LNCaP clone FGC (cell line): Measurements from ENCODE around the gene ACTN3.

Source experiments
- DNase-seq: peaks from one replicate; pipeline ENCODE4 v3.0.0-alpha.2; 2011; ENCODE audit warnings: low read depth
- H3K4me3 ChIP-seq: 2 replicates; pipeline ENCODE4 v1.5.1; 2011; ENCODE audit warnings: mild to moderate bottlenecking, low read depth, low read length, control low read depth
- CTCF ChIP-seq: IDR thresholded peaks from 2 replicates; pipeline ENCODE4 v1.5.1; 2012; ENCODE audit warnings: mild to moderate bottlenecking; ENCODE audit not compliant: control insufficient read depth, insufficient read depth; ENCODE audit errors: extremely low read depth

ACTN3 gene

DNA sequence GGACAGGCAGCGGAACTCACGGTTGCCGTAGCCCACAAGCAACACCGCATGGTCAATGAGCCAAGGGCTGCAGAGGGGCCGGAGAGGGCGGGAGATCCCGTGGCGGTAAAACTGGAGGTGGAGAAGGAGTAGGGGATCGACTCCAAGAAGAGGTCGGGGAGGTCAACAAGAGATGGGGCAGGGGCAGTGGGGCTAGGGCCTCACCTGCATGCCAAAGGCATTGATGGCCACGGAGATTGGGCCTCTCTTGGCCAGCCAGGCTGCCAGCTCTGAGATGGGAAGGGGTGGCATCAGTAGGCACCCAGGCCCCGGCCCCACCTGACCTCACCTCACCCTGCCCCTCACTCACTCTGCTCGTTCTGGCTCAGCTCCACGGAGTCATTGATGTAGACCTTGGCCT lies 17.8 kb downstream of the ACTN3 start:
- no peak for TF ChIP-seq CTCF
- no peak overlapping the region for H3K4me3 ChIP-seq
- no peak for DNase-seq

GRCh38 chr11:66564984-66565383 lies 18.3 kb downstream of the ACTN3 start:
- no peak for DNase-seq
- H3K4me3 ChIP-seq, result no peak overlapping the region
- no peak for TF ChIP-seq CTCF

GRCh38 chr11:66566221-66566620 lies 19.5 kb downstream of the ACTN3 start:
- DNase-seq, result no peak
- no peak overlapping the region for H3K4me3 ChIP-seq
- TF ChIP-seq CTCF, result no peak

DNA sequence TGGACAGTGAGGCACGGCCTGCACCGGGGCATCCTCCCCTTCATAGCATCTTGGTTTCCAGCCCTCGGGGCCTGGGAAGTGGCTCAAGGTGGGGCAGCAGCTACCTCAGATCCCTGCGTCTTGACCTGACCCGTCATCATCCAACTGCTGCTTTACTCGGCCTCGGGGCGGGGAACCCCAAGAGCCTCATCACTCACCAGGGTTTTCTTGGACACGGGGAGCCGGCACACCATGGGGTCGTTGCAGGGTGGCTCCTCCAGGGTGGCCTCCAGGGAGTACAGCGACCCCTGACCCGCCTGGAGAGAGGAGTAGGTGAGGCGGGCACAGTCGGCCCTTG lies 21.1 kb downstream of the ACTN3 start:
- no peak for DNase-seq
- no peak for TF ChIP-seq CTCF
- H3K4me3 ChIP-seq, result peak overlapping the region; percentile 56

- DNase-seq, result peak; percentile 64
Observed at GRCh38 chr11:66568124-66568916, 21.6 kb downstream of the ACTN3 start, which contains the start of gene CTSF. CTSF (minus strand) TSS chr11:66568606; CDS start chr11:66568486, 120 bp downstream.

GRCh38 chr11:66569076-66569475 lies 22.4 kb downstream of the ACTN3 start:
- TF ChIP-seq CTCF, result no peak
- no peak for DNase-seq
- no peak overlapping the region for H3K4me3 ChIP-seq

More at GRCh38 chr11:66568124-66568916, 21.6 kb downstream of the ACTN3 start, which contains the start of gene CTSF:
- TF ChIP-seq CTCF, result no peak
- peak within 1 kb of the TSS; percentile 56 for H3K4me3 ChIP-seq
